ENCODE measurements around the gene ADAMTS13. TPM values are rescaled to one million over a fixed set of nuclear protein-coding genes. Genes with fewer than 3 reads are reported as not detected.

Gene ADAMTS13
- total and polyA plus RNA-seq, 2 donors (not counting 3 experiments of a cell fraction or from before 2014, with no cell fraction given) = 1.5 to 2.5 TPM

GRCh38 chr9:133425049-133425632, 3.0 kb downstream of the ADAMTS13 start:
- Histone ChIP-seq H2AFZ (ENCODE audit: low read depth, low read length) (no peak overlapping the region), H3K4me3 (replicated peaks in 1 of 3; ENCODE audit: insufficient read depth in 1 of 3, low read depth in 1 of 3, low read length in 3 of 3) (no peak overlapping the region), H3K27ac (ENCODE audit: insufficient read depth, low read depth, low read length) (no peak overlapping the region), H3K36me3 (ENCODE audit: control insufficient read depth in 2 of 2, extremely low read depth in 1 of 2, insufficient read depth in 2 of 2, low read length in 2 of 2) (no peaks in the 10 kb centered on the region), H3K9me1 (replicated peaks; ENCODE audit: control insufficient read depth, extremely low read depth, insufficient read depth, low read length) (no peaks in the 10 kb centered on the region), H3K4me1 (ENCODE audit: control insufficient read depth, extremely low read depth, insufficient read depth, low read length) (no peaks in the 10 kb centered on the region), H3K79me2 (ENCODE audit: control insufficient read depth, insufficient read depth, low read length) (no peaks in the 10 kb centered on the region), H3K9me3 (replicated peaks; ENCODE audit: control insufficient read depth, insufficient read depth, low read length) (no peaks in the 10 kb centered on the region), H3K4me2 (ENCODE audit: insufficient read depth, low read length) (no peak overlapping the region), H4K20me1 (replicated peaks; ENCODE audit: control insufficient read depth, extremely low read depth, insufficient read depth, low read length) (no peaks in the 10 kb centered on the region), H3K9ac (replicated peaks; ENCODE audit: extremely low read depth, insufficient read depth, low read length) (no peak overlapping the region), H3K27me3 (ENCODE audit: control insufficient read depth in 2 of 2, insufficient read depth in 2 of 2, low read length in 2 of 2) (peaks cover 9 to 18% of the 10 kb centered on the region in 2 experiments)
- dilution Hi-C loops (cut with MboI; ENCODE audit: extremely low pct_ligation_motif_present, low sequenced_read_pairs) (no loop called here), intact Hi-C loops (cut with micrococcal nuclease) (no loop called here)
- no peak for FAIRE-seq
- CTCF ChIA-PET = no interaction called here
- no peak for TF ChIP-seq EZH2 (IDR thresholded peaks at IDR 0.05; ENCODE audit: borderline replicate concordance, low read depth, low read length, severe bottlenecking)
- TF ChIP-seq MYC (IDR thresholded peaks at IDR 0.05; ENCODE audit: low read depth, low read length) = no peak
- TF ChIP-seq MAX (IDR thresholded peaks at IDR 0.05; ENCODE audit: insufficient read depth, insufficient read length) = no peak
- no peak for TF ChIP-seq POLR2AphosphoS5 (IDR thresholded peaks at IDR 0.05; ENCODE audit: insufficient read depth, low read depth, low read length)
- TF ChIP-seq FOS (IDR thresholded peaks at IDR 0.05; ENCODE audit: borderline replicate concordance, insufficient read depth, low read length) = no peak
- TF ChIP-seq, protein P1, sequence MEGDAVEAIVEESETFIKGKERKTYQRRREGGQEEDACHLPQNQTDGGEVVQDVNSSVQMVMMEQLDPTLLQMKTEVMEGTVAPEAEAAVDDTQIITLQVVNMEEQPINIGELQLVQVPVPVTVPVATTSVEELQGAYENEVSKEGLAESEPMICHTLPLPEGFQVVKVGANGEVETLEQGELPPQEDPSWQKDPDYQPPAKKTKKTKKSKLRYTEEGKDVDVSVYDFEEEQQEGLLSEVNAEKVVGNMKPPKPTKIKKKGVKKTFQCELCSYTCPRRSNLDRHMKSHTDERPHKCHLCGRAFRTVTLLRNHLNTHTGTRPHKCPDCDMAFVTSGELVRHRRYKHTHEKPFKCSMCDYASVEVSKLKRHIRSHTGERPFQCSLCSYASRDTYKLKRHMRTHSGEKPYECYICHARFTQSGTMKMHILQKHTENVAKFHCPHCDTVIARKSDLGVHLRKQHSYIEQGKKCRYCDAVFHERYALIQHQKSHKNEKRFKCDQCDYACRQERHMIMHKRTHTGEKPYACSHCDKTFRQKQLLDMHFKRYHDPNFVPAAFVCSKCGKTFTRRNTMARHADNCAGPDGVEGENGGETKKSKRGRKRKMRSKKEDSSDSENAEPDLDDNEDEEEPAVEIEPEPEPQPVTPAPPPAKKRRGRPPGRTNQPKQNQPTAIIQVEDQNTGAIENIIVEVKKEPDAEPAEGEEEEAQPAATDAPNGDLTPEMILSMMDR (IDR thresholded peaks at IDR 0.05; ENCODE audit: extremely low read depth in 1 of 2, insufficient read depth in 1 of 2, low read depth in 1 of 2, low read length in 2 of 2) = no peak
- TF ChIP-seq GATA2 (IDR thresholded peaks at IDR 0.05; ENCODE audit: insufficient read depth, insufficient read length, low read depth, low read length) = no peak
- no peak for TF ChIP-seq POLR2A (IDR thresholded peaks at IDR 0.05; ENCODE audit: low read depth, low read length)
- TF ChIP-seq JUN (IDR thresholded peaks at IDR 0.05; ENCODE audit: borderline replicate concordance, insufficient read depth, insufficient read length, low read depth) = no peak
- no TSS peak for BruUV-seq (replicated peaks)
- DNase-seq (ENCODE audit: low read depth, low spot score) = no peak
- POLR2A ChIA-PET = no interaction called here

All from endothelial cell of umbilical vein (primary cell).